Stomach (tissue), 4 donors: ENCODE measurements around the gene WBP2.
A peak's percentile ranks its signal among the peaks of the same experiment; 100 is the strongest.

Experiments used
- POLR2A ChIP-seq, 4 donors: fragments of 450-650 bp; IDR thresholded peaks; one replicate each; pipeline ENCODE4 v1.6.1; 2016; ENCODE audit warnings: antibody characterized with exemption in 4 of 4, control low read depth in 2 of 4, mild to moderate bottlenecking in 1 of 4, moderate library complexity in 1 of 4
- POLR2AphosphoS5 ChIP-seq, 3 donors: sonication (generic); formaldehyde crosslinking; IDR thresholded peaks; one replicate each; pipeline ENCODE4 v1.6.1; 2016; ENCODE audit warnings: antibody characterized with exemption in 3 of 3
- TF ChIP-seq, protein P1 (sequence below), 7 experiments: fragments of 450-650 bp in 4 of 7; fragments of 200-600 bp in 3 of 7; sonication (generic) in 3 of 7; IDR thresholded peaks; one replicate each; pipeline ENCODE4 v1.5.1; 2016 to 2019; ENCODE audit warnings: antibody characterized with exemption in 7 of 7, control low read depth in 2 of 7, mild to moderate bottlenecking in 1 of 7

GRCh38 chr17:75843577-75844529, 11.3 kb downstream of the WBP2 start, which contains the start of gene UNC13D:
- TF ChIP-seq, protein P1, sequence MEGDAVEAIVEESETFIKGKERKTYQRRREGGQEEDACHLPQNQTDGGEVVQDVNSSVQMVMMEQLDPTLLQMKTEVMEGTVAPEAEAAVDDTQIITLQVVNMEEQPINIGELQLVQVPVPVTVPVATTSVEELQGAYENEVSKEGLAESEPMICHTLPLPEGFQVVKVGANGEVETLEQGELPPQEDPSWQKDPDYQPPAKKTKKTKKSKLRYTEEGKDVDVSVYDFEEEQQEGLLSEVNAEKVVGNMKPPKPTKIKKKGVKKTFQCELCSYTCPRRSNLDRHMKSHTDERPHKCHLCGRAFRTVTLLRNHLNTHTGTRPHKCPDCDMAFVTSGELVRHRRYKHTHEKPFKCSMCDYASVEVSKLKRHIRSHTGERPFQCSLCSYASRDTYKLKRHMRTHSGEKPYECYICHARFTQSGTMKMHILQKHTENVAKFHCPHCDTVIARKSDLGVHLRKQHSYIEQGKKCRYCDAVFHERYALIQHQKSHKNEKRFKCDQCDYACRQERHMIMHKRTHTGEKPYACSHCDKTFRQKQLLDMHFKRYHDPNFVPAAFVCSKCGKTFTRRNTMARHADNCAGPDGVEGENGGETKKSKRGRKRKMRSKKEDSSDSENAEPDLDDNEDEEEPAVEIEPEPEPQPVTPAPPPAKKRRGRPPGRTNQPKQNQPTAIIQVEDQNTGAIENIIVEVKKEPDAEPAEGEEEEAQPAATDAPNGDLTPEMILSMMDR (IDR thresholded peaks at IDR 0.05) = no peak
- TF ChIP-seq POLR2A (IDR thresholded peaks at IDR 0.05) (no peak), POLR2AphosphoS5 (IDR thresholded peaks at IDR 0.05) (peak in 2 of 3 donors; percentile 51 to 73)
